LNCAP (cell line): Measurements from ENCODE around the gene CASP5.

Source experiments
- CTCF ChIP-seq: fragments of 450-650 bp; IDR thresholded peaks from 2 replicates; pipeline ENCODE4 v1.5.1; 2017; ENCODE audit warnings: mild to moderate bottlenecking

Gene CASP5

GRCh38 chr11:104956528-104956927 lies 66.4 kb downstream of the CASP5 start:
- no peak for TF ChIP-seq CTCF

- TF ChIP-seq CTCF, result peak; percentile 49; the same call in 1 of the 2 replicates
These were observed 76.1 kb downstream of the CASP5 start for GRCh38 chr11:104946907-104947306.
